Measurements from ENCODE around the gene LAD1.
A peak's percentile ranks its signal among the peaks of the same experiment; 100 is the strongest.

DNA sequence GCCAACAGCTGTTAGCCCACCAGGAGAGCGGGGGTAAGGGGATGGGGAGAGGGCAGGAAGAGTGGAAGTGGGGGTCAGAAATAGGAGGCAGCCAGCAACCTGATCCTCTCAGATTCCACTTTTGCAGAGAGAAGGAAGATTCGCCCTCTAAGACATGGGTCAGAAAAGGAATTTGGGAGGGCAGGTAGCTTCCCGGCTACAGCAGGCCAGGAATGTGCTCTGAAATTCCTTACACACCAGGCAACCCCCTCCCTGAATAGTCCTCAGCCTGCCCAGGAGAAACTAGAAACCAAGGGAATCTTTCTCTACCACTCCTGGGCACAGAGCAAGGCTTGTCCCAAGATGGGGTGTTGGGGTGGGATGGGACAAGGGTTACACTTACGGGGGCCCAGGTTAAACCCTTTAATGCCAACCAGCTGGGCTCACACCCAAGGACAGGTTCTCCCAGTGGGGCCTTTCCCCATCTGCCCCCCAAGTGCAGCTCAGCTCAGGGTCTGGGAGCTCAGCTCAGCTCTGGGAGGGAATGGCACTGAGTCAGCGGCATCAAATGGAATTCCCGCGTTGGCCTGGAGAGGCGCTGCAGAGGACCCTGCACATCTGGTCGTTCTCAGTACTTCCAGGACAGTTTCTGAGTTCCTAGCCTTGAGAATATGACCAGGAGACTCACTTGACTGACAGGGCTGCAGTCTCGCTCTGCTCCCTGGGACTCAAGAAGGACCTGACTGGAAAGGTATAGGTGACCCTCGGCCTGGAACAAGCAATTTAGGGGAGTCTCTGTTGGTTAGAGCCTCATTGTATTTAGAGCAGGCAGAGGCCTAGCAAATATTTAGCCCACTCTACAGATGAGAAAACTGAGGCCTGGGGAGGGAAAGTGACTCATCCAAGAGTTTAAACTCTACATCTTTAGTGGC lies 22.4 kb downstream of the LAD1 start:
- TF ChIP-seq, protein P1, sequence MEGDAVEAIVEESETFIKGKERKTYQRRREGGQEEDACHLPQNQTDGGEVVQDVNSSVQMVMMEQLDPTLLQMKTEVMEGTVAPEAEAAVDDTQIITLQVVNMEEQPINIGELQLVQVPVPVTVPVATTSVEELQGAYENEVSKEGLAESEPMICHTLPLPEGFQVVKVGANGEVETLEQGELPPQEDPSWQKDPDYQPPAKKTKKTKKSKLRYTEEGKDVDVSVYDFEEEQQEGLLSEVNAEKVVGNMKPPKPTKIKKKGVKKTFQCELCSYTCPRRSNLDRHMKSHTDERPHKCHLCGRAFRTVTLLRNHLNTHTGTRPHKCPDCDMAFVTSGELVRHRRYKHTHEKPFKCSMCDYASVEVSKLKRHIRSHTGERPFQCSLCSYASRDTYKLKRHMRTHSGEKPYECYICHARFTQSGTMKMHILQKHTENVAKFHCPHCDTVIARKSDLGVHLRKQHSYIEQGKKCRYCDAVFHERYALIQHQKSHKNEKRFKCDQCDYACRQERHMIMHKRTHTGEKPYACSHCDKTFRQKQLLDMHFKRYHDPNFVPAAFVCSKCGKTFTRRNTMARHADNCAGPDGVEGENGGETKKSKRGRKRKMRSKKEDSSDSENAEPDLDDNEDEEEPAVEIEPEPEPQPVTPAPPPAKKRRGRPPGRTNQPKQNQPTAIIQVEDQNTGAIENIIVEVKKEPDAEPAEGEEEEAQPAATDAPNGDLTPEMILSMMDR (IDR thresholded peaks at IDR 0.05) = peak; percentile 67
- TF ChIP-seq, protein P2, sequence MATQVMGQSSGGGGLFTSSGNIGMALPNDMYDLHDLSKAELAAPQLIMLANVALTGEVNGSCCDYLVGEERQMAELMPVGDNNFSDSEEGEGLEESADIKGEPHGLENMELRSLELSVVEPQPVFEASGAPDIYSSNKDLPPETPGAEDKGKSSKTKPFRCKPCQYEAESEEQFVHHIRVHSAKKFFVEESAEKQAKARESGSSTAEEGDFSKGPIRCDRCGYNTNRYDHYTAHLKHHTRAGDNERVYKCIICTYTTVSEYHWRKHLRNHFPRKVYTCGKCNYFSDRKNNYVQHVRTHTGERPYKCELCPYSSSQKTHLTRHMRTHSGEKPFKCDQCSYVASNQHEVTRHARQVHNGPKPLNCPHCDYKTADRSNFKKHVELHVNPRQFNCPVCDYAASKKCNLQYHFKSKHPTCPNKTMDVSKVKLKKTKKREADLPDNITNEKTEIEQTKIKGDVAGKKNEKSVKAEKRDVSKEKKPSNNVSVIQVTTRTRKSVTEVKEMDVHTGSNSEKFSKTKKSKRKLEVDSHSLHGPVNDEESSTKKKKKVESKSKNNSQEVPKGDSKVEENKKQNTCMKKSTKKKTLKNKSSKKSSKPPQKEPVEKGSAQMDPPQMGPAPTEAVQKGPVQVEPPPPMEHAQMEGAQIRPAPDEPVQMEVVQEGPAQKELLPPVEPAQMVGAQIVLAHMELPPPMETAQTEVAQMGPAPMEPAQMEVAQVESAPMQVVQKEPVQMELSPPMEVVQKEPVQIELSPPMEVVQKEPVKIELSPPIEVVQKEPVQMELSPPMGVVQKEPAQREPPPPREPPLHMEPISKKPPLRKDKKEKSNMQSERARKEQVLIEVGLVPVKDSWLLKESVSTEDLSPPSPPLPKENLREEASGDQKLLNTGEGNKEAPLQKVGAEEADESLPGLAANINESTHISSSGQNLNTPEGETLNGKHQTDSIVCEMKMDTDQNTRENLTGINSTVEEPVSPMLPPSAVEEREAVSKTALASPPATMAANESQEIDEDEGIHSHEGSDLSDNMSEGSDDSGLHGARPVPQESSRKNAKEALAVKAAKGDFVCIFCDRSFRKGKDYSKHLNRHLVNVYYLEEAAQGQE (IDR thresholded peaks at IDR 0.05; ENCODE audit: insufficient read depth in 1 of 2, low read depth in 2 of 2, low read length in 1 of 2) = no peak
